Measurements from ENCODE around the gene BTN1A1. TPM values are rescaled to one million over a fixed set of nuclear protein-coding genes. Genes with fewer than 3 reads are reported as not detected.
A peak's percentile ranks its signal among the peaks of the same experiment; 100 is the strongest.

The BTN1A1 gene
- total and polyA plus RNA-seq, 9 of the 15 experiments (the other 6 are each of a cell fraction or from before 2014, with no cell fraction given): 0.01 to 0.15 (median 0.06) TPM; not detected in 4

DNA sequence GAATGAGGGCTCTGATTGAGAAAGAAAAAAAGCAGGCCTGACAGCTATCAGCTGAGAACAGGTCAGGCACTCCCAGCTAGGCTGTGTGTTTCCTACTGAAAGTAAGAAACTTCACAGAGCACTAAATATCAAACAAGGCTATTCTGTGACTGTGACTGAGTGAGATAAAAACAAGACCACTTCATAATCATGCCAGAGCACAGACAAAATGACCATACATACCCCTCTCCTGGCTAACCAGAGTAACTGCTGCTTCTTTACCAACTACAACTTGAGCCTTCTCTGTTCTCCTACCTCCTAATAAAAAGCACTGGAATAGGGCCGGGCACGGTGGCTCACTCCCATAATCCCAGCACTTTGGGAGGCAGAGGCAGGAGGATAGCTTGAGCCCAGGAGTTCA is 6.8 kb upstream of the BTN1A1 start (continued):
- TF ChIP-seq U2AF2 (optimal IDR thresholded peaks at IDR 0.05; ENCODE audit: low read depth, low read length) (no peak), DPF2 (IDR thresholded peaks at IDR 0.05) (peak; percentile 72), ZNF165 (CRISPR knock-in tag; IDR thresholded peaks at IDR 0.05; ENCODE audit: borderline replicate concordance) (no peak), PTTG1 (tag; IDR thresholded peaks at IDR 0.05; ENCODE audit: low read depth) (no peak), ARNT (IDR thresholded peaks at IDR 0.05) (no peak), CBFA2T3 (IDR thresholded peaks at IDR 0.05) (peak; percentile 90), ZBTB5 (IDR thresholded peaks at IDR 0.05) (no peak), BCL6 (CRISPR knock-in tag; IDR thresholded peaks at IDR 0.05) (no peak), ZNF445 (CRISPR knock-in tag; IDR thresholded peaks at IDR 0.05; ENCODE audit: low read depth) (no peak), CREB1 (IDR thresholded peaks at IDR 0.05) (no peak), CREB1 (CRISPR knock-in tag; IDR thresholded peaks at IDR 0.05) (no peak), TAF7 (tag; IDR thresholded peaks at IDR 0.05) (no peak), ARID2 (IDR thresholded peaks at IDR 0.05) (0 out of 2 replicates have a peak, but pooled peaks have one; percentile 33), ETS2 (tag; IDR thresholded peaks at IDR 0.05; ENCODE audit: borderline replicate concordance, poor library complexity, severe bottlenecking) (no peak), CREM (IDR thresholded peaks at IDR 0.05; ENCODE audit: low read depth) (peak; percentile 14; the same call in 1 of the 2 replicates), NR1H2 (CRISPR knock-in tag; IDR thresholded peaks at IDR 0.05) (no peak), ZNF583 (CRISPR knock-in tag; IDR thresholded peaks at IDR 0.05) (no peak), ZSCAN29 (IDR thresholded peaks at IDR 0.05) (no peak), NFYB (IDR thresholded peaks at IDR 0.05; ENCODE audit: extremely low read depth, insufficient read length) (no peak), ZNF253 (CRISPR knock-in tag; conservative IDR thresholded peaks at IDR 0.05) (no peak), SMAD3 (CRISPR knock-in tag; conservative IDR thresholded peaks at IDR 0.05) (no peak), KAT8 (IDR thresholded peaks at IDR 0.05; ENCODE audit: low read depth) (no peak)
- TF ChIP-seq, protein P1, sequence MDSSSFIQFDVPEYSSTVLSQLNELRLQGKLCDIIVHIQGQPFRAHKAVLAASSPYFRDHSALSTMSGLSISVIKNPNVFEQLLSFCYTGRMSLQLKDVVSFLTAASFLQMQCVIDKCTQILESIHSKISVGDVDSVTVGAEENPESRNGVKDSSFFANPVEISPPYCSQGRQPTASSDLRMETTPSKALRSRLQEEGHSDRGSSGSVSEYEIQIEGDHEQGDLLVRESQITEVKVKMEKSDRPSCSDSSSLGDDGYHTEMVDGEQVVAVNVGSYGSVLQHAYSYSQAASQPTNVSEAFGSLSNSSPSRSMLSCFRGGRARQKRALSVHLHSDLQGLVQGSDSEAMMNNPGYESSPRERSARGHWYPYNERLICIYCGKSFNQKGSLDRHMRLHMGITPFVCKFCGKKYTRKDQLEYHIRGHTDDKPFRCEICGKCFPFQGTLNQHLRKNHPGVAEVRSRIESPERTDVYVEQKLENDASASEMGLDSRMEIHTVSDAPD (CRISPR knock-in tag; IDR thresholded peaks at IDR 0.05): no peak
- TF ChIP-seq, protein P2, sequence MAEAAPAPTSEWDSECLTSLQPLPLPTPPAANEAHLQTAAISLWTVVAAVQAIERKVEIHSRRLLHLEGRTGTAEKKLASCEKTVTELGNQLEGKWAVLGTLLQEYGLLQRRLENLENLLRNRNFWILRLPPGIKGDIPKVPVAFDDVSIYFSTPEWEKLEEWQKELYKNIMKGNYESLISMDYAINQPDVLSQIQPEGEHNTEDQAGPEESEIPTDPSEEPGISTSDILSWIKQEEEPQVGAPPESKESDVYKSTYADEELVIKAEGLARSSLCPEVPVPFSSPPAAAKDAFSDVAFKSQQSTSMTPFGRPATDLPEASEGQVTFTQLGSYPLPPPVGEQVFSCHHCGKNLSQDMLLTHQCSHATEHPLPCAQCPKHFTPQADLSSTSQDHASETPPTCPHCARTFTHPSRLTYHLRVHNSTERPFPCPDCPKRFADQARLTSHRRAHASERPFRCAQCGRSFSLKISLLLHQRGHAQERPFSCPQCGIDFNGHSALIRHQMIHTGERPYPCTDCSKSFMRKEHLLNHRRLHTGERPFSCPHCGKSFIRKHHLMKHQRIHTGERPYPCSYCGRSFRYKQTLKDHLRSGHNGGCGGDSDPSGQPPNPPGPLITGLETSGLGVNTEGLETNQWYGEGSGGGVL (CRISPR knock-in tag; IDR thresholded peaks at IDR 0.05): no peak
